ENCODE data around the gene EFHD2.

DNA sequence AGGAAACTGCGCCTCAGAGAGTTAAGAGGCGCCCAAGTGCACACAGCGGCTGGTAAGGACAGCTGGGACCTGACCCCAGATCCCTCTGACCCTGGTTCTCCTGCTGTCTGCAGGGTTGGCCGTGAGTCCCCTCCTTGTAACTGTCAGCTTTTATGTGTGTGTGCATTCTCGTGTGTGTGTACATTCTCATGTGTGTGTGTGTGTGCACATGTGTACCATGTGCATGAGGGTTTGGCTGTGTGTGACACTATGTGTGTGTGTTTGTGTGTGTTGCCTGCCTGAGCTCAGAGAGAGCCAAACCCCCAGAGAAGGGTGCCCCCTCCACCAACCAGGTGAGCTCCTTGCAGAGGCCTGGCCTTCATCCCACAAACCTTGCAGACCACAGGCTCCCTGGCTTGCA lies 25.9 kb upstream of the EFHD2 start:
- TF ChIP-seq, protein P1, sequence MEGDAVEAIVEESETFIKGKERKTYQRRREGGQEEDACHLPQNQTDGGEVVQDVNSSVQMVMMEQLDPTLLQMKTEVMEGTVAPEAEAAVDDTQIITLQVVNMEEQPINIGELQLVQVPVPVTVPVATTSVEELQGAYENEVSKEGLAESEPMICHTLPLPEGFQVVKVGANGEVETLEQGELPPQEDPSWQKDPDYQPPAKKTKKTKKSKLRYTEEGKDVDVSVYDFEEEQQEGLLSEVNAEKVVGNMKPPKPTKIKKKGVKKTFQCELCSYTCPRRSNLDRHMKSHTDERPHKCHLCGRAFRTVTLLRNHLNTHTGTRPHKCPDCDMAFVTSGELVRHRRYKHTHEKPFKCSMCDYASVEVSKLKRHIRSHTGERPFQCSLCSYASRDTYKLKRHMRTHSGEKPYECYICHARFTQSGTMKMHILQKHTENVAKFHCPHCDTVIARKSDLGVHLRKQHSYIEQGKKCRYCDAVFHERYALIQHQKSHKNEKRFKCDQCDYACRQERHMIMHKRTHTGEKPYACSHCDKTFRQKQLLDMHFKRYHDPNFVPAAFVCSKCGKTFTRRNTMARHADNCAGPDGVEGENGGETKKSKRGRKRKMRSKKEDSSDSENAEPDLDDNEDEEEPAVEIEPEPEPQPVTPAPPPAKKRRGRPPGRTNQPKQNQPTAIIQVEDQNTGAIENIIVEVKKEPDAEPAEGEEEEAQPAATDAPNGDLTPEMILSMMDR (IDR thresholded peaks at IDR 0.05; ENCODE audit: insufficient read depth, low read length): no peak
- no peak for TF ChIP-seq POLR2AphosphoS5 (IDR thresholded peaks at IDR 0.05; ENCODE audit: low read depth)
- TF ChIP-seq GABPA (IDR thresholded peaks at IDR 0.05; ENCODE audit: low read depth): no peak
- TF ChIP-seq SPI1 (IDR thresholded peaks at IDR 0.05; ENCODE audit: borderline replicate concordance, low read depth): no peak
- TF ChIP-seq, protein P2, sequence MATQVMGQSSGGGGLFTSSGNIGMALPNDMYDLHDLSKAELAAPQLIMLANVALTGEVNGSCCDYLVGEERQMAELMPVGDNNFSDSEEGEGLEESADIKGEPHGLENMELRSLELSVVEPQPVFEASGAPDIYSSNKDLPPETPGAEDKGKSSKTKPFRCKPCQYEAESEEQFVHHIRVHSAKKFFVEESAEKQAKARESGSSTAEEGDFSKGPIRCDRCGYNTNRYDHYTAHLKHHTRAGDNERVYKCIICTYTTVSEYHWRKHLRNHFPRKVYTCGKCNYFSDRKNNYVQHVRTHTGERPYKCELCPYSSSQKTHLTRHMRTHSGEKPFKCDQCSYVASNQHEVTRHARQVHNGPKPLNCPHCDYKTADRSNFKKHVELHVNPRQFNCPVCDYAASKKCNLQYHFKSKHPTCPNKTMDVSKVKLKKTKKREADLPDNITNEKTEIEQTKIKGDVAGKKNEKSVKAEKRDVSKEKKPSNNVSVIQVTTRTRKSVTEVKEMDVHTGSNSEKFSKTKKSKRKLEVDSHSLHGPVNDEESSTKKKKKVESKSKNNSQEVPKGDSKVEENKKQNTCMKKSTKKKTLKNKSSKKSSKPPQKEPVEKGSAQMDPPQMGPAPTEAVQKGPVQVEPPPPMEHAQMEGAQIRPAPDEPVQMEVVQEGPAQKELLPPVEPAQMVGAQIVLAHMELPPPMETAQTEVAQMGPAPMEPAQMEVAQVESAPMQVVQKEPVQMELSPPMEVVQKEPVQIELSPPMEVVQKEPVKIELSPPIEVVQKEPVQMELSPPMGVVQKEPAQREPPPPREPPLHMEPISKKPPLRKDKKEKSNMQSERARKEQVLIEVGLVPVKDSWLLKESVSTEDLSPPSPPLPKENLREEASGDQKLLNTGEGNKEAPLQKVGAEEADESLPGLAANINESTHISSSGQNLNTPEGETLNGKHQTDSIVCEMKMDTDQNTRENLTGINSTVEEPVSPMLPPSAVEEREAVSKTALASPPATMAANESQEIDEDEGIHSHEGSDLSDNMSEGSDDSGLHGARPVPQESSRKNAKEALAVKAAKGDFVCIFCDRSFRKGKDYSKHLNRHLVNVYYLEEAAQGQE (IDR thresholded peaks at IDR 0.05; ENCODE audit: insufficient replicate concordance, low read depth): no peak

Data from HL-60 (cell line).